ENCODE measurements around the gene NR1D1. TPM values are rescaled to one million over a fixed set of nuclear protein-coding genes. Genes with fewer than 3 reads are reported as not detected.
"Not testable (repeated sequence)": the region's sequence is repeated elsewhere in the genome, so short reads cannot be mapped to it uniquely, and the experiment has no call there.

The NR1D1 gene
- 2.8 and 6.5 TPM in 2 replicates for total RNA-seq (ENCODE audit: low replicate concordance)

DNA sequence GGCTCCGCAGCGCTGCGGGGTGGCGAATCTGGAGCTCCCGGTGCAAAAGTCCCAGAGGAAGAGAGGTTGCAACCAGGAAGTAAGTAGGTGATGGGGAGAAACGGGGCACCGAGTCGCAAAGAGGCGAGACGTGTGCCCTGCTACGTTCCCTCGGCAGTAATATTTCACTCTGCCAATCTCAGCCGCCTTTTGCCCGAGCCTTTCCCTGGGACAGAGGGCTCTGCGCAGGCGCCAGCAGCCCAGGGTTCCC is at the start of gene NR1D1:
Gene NR1D1 (minus strand): TSS at position 171 of the 250 bp plus-strand sequence. CDS start 495 bp downstream, outside the sequence.
- DNase-seq (ENCODE audit: low read depth): no peak
- TF ChIP-seq, protein P1, sequence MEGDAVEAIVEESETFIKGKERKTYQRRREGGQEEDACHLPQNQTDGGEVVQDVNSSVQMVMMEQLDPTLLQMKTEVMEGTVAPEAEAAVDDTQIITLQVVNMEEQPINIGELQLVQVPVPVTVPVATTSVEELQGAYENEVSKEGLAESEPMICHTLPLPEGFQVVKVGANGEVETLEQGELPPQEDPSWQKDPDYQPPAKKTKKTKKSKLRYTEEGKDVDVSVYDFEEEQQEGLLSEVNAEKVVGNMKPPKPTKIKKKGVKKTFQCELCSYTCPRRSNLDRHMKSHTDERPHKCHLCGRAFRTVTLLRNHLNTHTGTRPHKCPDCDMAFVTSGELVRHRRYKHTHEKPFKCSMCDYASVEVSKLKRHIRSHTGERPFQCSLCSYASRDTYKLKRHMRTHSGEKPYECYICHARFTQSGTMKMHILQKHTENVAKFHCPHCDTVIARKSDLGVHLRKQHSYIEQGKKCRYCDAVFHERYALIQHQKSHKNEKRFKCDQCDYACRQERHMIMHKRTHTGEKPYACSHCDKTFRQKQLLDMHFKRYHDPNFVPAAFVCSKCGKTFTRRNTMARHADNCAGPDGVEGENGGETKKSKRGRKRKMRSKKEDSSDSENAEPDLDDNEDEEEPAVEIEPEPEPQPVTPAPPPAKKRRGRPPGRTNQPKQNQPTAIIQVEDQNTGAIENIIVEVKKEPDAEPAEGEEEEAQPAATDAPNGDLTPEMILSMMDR (IDR thresholded peaks at IDR 0.05; ENCODE audit: insufficient read depth, low read length): no peak
- H3K4me3 ChIP-seq (ENCODE audit: low read depth, low read length): peak within 1 kb of the TSS; percentile 100

GRCh38 chr17:40148527-40148926 is 48.1 kb upstream of the NR1D1 start:
- no peak overlapping the region for H3K4me3 ChIP-seq (ENCODE audit: low read depth, low read length)
- DNase-seq (ENCODE audit: low read depth): no peak
- TF ChIP-seq, protein P1 (IDR thresholded peaks at IDR 0.05; ENCODE audit: insufficient read depth, low read length): no peak

GRCh38 chr17:40145476-40145875 is 45.1 kb upstream of the NR1D1 start:
- DNase-seq (ENCODE audit: low read depth): no peak
- H3K4me3 ChIP-seq (ENCODE audit: low read depth, low read length): no peak overlapping the region
- TF ChIP-seq, protein P1 (IDR thresholded peaks at IDR 0.05; ENCODE audit: insufficient read depth, low read length): no peak

GRCh38 chr17:40143166-40143565 is 42.8 kb upstream of the NR1D1 start:
- H3K4me3 ChIP-seq (ENCODE audit: low read depth, low read length); DNase-seq (ENCODE audit: low read depth): not testable (repeated sequence)

DNA sequence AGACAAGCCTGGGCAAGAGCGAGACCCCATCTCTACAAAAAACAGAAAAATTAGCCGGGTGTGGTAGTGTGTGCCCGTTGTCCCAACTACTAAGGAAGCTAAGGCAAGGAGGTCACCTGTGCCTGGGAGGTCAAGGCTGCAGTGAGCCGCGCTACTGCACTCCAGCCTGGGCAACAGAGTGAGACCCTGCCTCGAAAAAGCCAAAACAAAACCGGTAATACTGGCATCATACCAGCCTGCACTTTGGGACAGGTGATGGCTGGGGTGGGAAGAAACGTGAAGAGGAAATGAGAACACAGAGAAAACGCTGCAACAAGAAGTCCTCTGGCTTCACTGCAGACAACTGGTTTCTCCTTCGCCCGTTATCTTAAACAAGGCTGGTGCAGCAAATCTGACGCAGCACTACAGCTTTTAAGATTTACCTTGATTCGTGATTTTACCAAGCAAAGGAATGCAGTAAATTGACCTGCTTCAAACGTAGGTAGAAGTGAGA is 39.2 kb upstream of the NR1D1 start:
- TF ChIP-seq, protein P1 (IDR thresholded peaks at IDR 0.05; ENCODE audit: insufficient read depth, low read length): no peak
- no peak for DNase-seq (ENCODE audit: low read depth)

GRCh38 chr17:40135817-40136216 is 35.4 kb upstream of the NR1D1 start:
- DNase-seq (ENCODE audit: low read depth): no peak
- TF ChIP-seq, protein P1 (IDR thresholded peaks at IDR 0.05; ENCODE audit: insufficient read depth, low read length): no peak
- H3K4me3 ChIP-seq (ENCODE audit: low read depth, low read length): no peak overlapping the region

More for the DNA sequence above, 39.2 kb upstream of the NR1D1 start:
- peak overlapping the region; percentile 69 for H3K4me3 ChIP-seq (ENCODE audit: low read depth, low read length)

- TF ChIP-seq, protein P1 (IDR thresholded peaks at IDR 0.05; ENCODE audit: insufficient read depth, low read length): no peak
- DNase-seq (ENCODE audit: low read depth): no peak
- H3K4me3 ChIP-seq (ENCODE audit: low read depth, low read length): no peak overlapping the region
These were observed 33.8 kb upstream of the NR1D1 start for GRCh38 chr17:40134184-40134583.
